Peyer's patch (tissue), 4 donors: ENCODE measurements around the gene PEX5. TPM values are rescaled to one million over a fixed set of nuclear protein-coding genes. Genes with fewer than 3 reads are reported as not detected.
A peak's percentile ranks its signal among the peaks of the same experiment; 100 is the strongest.

Source experiments
- DNase-seq, 3 donors: peaks; one replicate each; pipeline ENCODE4 v3.0.0-alpha.2; 2017 to 2019
- H3K27ac ChIP-seq, 4 donors: fragments of 200-600 bp; sonication (generic); one replicate each; pipeline ENCODE4 v1.5.1; 2016 to 2019
- H3K27me3 ChIP-seq, 2 donors: fragments of 200-600 bp; sonication (generic); one replicate each; pipeline ENCODE4 v1.5.1; 2019
- H3K36me3 ChIP-seq, 3 donors: fragments of 200-600 bp; sonication (generic); one replicate each; pipeline ENCODE4 v1.5.1; 2016 to 2019
- H3K4me1 ChIP-seq, 4 donors: fragments of 200-600 bp; sonication (generic); one replicate each; pipeline ENCODE4 v1.5.1; 2016 to 2019
- H3K4me3 ChIP-seq, 4 donors: fragments of 200-600 bp; sonication (generic); 1 replicate in 3 of 4; 2 replicates in 1 of 4; pipeline ENCODE4 v1.5.1; 2016 to 2019; ENCODE audit warnings: mild to moderate bottlenecking in 1 of 4
- H3K9me3 ChIP-seq, 4 donors: fragments of 200-600 bp; sonication (generic); one replicate each; pipeline ENCODE4 v1.5.1; 2016 to 2019; ENCODE audit warnings: mild to moderate bottlenecking in 1 of 4
- POLR2A ChIP-seq, 2 donors: fragments of 450-650 bp; IDR thresholded peaks; one replicate each; pipeline ENCODE4 v1.5.1; 2017; ENCODE audit warnings: antibody characterized with exemption in 2 of 2, mild to moderate bottlenecking in 2 of 2, moderate library complexity in 2 of 2
- total RNA-seq, 4 donors: library from RNA; depleted of rRNA; stranded (reverse); fragments of >200 nt; gene quantifications; one replicate each; pipeline ENCODE4 v1.1.0, GENCODE V29; 2016
- TF ChIP-seq, protein P1 (sequence below), 6 experiments: fragments of 450-650 bp in 4 of 6; fragments of 200-600 bp in 2 of 6; sonication (generic) in 1 of 6; IDR thresholded peaks; one replicate each; pipeline ENCODE4 v1.5.1; 2017 to 2019; ENCODE audit warnings: antibody characterized with exemption in 6 of 6, mild to moderate bottlenecking in 3 of 6, moderate library complexity in 1 of 6

Gene PEX5
- total RNA-seq, 4 donors from 2014 or later, result 26.1 to 47.0 (median 37.7) TPM

GRCh38 chr12:7217475-7218069, 28.1 kb downstream of the PEX5 start:
- Histone ChIP-seq H3K36me3 (peaks cover 0 to 2% (median 0%) of the 10 kb centered on the region in 3 donors), H3K27me3 (no peaks in the 10 kb centered on the region), H3K27ac (no peak overlapping the region), H3K9me3 (peaks cover 0 to 3% (median 0%) of the 10 kb centered on the region in 4 donors), H3K4me1 (no peaks in the 10 kb centered on the region), H3K4me3 (no peak overlapping the region)
- no peak for DNase-seq
- TF ChIP-seq, protein P1, sequence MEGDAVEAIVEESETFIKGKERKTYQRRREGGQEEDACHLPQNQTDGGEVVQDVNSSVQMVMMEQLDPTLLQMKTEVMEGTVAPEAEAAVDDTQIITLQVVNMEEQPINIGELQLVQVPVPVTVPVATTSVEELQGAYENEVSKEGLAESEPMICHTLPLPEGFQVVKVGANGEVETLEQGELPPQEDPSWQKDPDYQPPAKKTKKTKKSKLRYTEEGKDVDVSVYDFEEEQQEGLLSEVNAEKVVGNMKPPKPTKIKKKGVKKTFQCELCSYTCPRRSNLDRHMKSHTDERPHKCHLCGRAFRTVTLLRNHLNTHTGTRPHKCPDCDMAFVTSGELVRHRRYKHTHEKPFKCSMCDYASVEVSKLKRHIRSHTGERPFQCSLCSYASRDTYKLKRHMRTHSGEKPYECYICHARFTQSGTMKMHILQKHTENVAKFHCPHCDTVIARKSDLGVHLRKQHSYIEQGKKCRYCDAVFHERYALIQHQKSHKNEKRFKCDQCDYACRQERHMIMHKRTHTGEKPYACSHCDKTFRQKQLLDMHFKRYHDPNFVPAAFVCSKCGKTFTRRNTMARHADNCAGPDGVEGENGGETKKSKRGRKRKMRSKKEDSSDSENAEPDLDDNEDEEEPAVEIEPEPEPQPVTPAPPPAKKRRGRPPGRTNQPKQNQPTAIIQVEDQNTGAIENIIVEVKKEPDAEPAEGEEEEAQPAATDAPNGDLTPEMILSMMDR (IDR thresholded peaks at IDR 0.05), result no peak
- TF ChIP-seq POLR2A (IDR thresholded peaks at IDR 0.05), result no peak

- Histone ChIP-seq H3K9me3 (no peaks in the 10 kb centered on the region), H3K27me3 (no peaks in the 10 kb centered on the region), H3K27ac (no peak overlapping the region), H3K4me1 (no peaks in the 10 kb centered on the region), H3K36me3 (no peaks in the 10 kb centered on the region), H3K4me3 (no peak overlapping the region)
- TF ChIP-seq POLR2A (IDR thresholded peaks at IDR 0.05), result no peak
- TF ChIP-seq, protein P1 (IDR thresholded peaks at IDR 0.05), result peak; percentile 55 to 94 (median 82)
- peak in 2 of 3 donors; percentile 69 to 91 for DNase-seq
Observed at GRCh38 chr12:7219599-7220243, 30.2 kb downstream of the PEX5 start.

GRCh38 chr12:7221486-7221885, 32.0 kb downstream of the PEX5 start:
- no peaks in the 10 kb centered on the region for H3K4me1 ChIP-seq
- TF ChIP-seq POLR2A (IDR thresholded peaks at IDR 0.05), result no peak
- TF ChIP-seq, protein P1 (IDR thresholded peaks at IDR 0.05), result no peak
- no peaks in the 10 kb centered on the region for H3K27me3 ChIP-seq
- no peak overlapping the region for H3K4me3 ChIP-seq
- H3K9me3 ChIP-seq, result no peaks in the 10 kb centered on the region
- no peak for DNase-seq
- no peak overlapping the region for H3K27ac ChIP-seq
- no peaks in the 10 kb centered on the region for H3K36me3 ChIP-seq

- no peak for DNase-seq
- no peak for TF ChIP-seq POLR2A (IDR thresholded peaks at IDR 0.05)
- TF ChIP-seq, protein P1 (IDR thresholded peaks at IDR 0.05), result no peak
- Histone ChIP-seq H3K9me3 (no peaks in the 10 kb centered on the region), H3K27me3 (no peaks in the 10 kb centered on the region), H3K4me1 (no peaks in the 10 kb centered on the region), H3K36me3 (no peaks in the 10 kb centered on the region), H3K4me3 (no peak overlapping the region), H3K27ac (no peak overlapping the region)
Observed at GRCh38 chr12:7229741-7230140, 40.3 kb downstream of the PEX5 start.

- peaks cover 0 to 5% (median 0%) of the 10 kb centered on the region in 4 donors for H3K9me3 ChIP-seq
- no peak for DNase-seq
- no peak overlapping the region for H3K27ac ChIP-seq
- TF ChIP-seq, protein P1 (IDR thresholded peaks at IDR 0.05), result no peak
- no peak for TF ChIP-seq POLR2A (IDR thresholded peaks at IDR 0.05)
- H3K4me3 ChIP-seq, result no peak overlapping the region
- H3K27me3 ChIP-seq, result no peaks in the 10 kb centered on the region
- H3K4me1 ChIP-seq, result no peaks in the 10 kb centered on the region
- H3K36me3 ChIP-seq, result no peaks in the 10 kb centered on the region
Observed at GRCh38 chr12:7241404-7242005, 52.0 kb downstream of the PEX5 start.
